ENCODE results near the gene AK5. TPM values are rescaled to one million over a fixed set of nuclear protein-coding genes. Genes with fewer than 3 reads are reported as not detected.

AK5 gene
- total and polyA plus RNA-seq, 4 donors, result 0.06 to 3.0 (median 0.15) TPM; not detected in 1

DNA sequence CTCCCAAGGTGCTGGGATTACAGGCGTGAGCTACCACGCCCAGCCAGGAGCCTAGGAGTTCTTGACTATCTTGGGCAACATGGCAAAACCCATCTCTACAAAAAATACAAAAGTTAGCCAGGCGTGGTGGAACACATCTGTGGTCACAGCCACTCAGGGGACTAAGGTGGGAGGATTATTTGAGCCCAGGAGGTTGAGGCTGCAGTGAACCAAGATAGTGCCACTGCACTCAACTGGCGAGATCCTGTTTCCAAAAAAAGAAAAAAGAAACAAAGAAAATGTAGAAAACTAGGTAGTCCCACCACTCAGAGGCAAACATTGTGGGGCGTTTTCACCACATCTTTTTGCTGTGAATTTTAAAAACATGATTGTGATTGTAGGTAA is 259.3 kb downstream of the AK5 start:
- Histone ChIP-seq H3K27me3 (ENCODE audit: control insufficient read depth in 3 of 3, insufficient read depth in 3 of 3, low read length in 2 of 3) (no peaks in the 10 kb centered on the region), H3K4me3 (no peak overlapping the region), H3K27ac (ENCODE audit: low read depth in 1 of 2, low read length in 1 of 2) (no peak overlapping the region), H3K9ac (ENCODE audit: insufficient read depth in 1 of 2, low read length in 2 of 2) (no peak overlapping the region), H3K9me3 (ENCODE audit: control insufficient read depth in 4 of 4, insufficient read depth in 3 of 4, low read length in 3 of 4) (no peaks in the 10 kb centered on the region), H3K36me3 (ENCODE audit: control insufficient read depth in 4 of 4, insufficient read depth in 4 of 4, low read length in 4 of 4) (no peaks in the 10 kb centered on the region), H3K4me1 (ENCODE audit: control insufficient read depth in 5 of 5, insufficient read depth in 5 of 5, low read length in 5 of 5) (peaks cover 0 to 1% (median 0%) of the 10 kb centered on the region in 5 donors)
- TF ChIP-seq, protein P1, sequence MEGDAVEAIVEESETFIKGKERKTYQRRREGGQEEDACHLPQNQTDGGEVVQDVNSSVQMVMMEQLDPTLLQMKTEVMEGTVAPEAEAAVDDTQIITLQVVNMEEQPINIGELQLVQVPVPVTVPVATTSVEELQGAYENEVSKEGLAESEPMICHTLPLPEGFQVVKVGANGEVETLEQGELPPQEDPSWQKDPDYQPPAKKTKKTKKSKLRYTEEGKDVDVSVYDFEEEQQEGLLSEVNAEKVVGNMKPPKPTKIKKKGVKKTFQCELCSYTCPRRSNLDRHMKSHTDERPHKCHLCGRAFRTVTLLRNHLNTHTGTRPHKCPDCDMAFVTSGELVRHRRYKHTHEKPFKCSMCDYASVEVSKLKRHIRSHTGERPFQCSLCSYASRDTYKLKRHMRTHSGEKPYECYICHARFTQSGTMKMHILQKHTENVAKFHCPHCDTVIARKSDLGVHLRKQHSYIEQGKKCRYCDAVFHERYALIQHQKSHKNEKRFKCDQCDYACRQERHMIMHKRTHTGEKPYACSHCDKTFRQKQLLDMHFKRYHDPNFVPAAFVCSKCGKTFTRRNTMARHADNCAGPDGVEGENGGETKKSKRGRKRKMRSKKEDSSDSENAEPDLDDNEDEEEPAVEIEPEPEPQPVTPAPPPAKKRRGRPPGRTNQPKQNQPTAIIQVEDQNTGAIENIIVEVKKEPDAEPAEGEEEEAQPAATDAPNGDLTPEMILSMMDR (IDR thresholded peaks at IDR 0.05; ENCODE audit: control extremely low read depth, extremely low read depth), result no peak
- DNase-seq (no peak), ATAC-seq (ENCODE audit: insufficient read depth, low FRiP score) (no peak)
- 92% methylated on average over 5 of the region's 5 CpGs for WGBS, 2 donors

DNA sequence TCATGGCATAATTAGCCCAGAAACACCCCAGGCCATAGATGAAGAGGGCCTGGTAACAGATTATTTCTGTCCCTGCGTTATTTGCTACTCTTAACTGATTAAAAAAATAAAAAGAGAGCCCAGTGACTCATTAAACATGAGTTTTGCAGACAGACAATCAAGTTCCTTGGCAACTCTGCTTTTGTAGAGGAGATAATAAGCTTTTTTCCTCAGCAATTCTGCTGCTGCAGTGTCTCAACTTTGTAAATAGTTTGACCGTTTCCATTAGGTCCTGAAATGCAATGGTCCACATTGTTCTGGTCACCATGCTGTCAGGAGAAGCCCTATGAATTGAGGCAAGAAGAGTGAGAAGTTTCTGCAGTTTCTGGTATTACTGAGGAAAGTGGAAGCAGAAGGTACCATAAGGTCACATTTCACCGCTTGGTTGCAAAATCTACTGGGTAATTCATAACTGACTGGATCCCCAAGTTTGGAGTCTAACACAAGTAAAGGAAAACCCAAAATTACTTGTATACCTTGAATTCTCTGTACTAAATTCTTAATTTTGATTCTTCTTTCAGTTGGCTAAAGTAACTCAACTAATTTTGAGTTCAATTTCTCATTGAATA is 261.1 kb downstream of the AK5 start:
- Histone ChIP-seq H3K9me3 (ENCODE audit: control insufficient read depth in 4 of 4, insufficient read depth in 3 of 4, low read length in 3 of 4) (no peaks in the 10 kb centered on the region), H3K4me1 (ENCODE audit: control insufficient read depth in 5 of 5, insufficient read depth in 5 of 5, low read length in 5 of 5) (peaks cover 0 to 1% (median 0%) of the 10 kb centered on the region in 5 donors), H3K27me3 (ENCODE audit: control insufficient read depth in 3 of 3, insufficient read depth in 3 of 3, low read length in 2 of 3) (no peaks in the 10 kb centered on the region), H3K27ac (ENCODE audit: low read depth in 1 of 2, low read length in 1 of 2) (no peak overlapping the region), H3K4me3 (no peak overlapping the region), H3K9ac (ENCODE audit: insufficient read depth in 1 of 2, low read length in 2 of 2) (no peak overlapping the region), H3K36me3 (ENCODE audit: control insufficient read depth in 4 of 4, insufficient read depth in 4 of 4, low read length in 4 of 4) (no peaks in the 10 kb centered on the region)
- WGBS, 2 donors, result 55 to 73% methylated on average over 3 of the region's 3 CpGs
- TF ChIP-seq, protein P1 (IDR thresholded peaks at IDR 0.05; ENCODE audit: control extremely low read depth, extremely low read depth), result no peak
- ATAC-seq (ENCODE audit: insufficient read depth, low FRiP score) (no peak), DNase-seq (no peak)

DNA sequence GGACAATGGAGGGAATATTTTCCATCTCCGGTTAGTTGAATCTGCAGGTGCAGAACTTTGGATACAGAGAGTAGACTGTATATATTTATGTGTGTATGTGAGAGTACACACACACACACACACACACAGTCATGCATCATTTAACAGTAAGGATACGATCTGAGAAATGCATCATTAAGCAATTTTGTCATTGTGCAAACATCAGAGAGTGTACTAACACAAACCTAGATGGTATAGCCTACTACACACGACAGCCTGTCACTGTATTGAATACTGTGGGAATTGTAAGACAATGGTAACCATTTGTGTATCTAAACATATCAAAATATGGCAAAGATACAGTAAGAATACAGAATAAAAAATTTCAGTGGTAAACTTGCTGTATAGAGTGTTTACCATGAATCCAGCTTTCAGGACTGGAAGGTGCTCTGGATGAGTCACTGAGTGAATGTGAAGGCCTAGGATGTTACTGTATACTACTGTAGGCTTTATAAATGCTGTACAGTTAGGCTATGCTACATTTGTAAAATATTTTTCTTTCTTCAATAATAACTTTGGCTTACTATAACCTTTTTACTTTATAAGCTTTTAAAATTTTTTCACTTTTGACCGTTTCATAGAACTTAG is 262.1 kb downstream of the AK5 start:
- Histone ChIP-seq H3K9ac (ENCODE audit: insufficient read depth in 1 of 2, low read length in 2 of 2) (no peak overlapping the region), H3K9me3 (ENCODE audit: control insufficient read depth in 4 of 4, insufficient read depth in 3 of 4, low read length in 3 of 4) (no peaks in the 10 kb centered on the region), H3K4me3 (no peak overlapping the region), H3K27ac (ENCODE audit: low read depth in 1 of 2, low read length in 1 of 2) (no peak overlapping the region), H3K36me3 (ENCODE audit: control insufficient read depth in 4 of 4, insufficient read depth in 4 of 4, low read length in 4 of 4) (no peaks in the 10 kb centered on the region), H3K27me3 (ENCODE audit: control insufficient read depth in 3 of 3, insufficient read depth in 3 of 3, low read length in 2 of 3) (no peaks in the 10 kb centered on the region), H3K4me1 (ENCODE audit: control insufficient read depth in 5 of 5, insufficient read depth in 5 of 5, low read length in 5 of 5) (peaks cover 0 to 1% (median 0%) of the 10 kb centered on the region in 5 donors)
- TF ChIP-seq, protein P1 (IDR thresholded peaks at IDR 0.05; ENCODE audit: control extremely low read depth, extremely low read depth), result no peak
- DNase-seq (no peak), ATAC-seq (ENCODE audit: insufficient read depth, low FRiP score) (no peak)
- WGBS, 2 donors, result 50 to 78% methylated on average over 4 of the region's 4 CpGs

Measured in lung (tissue), 12 donors.